Measurements from ENCODE around the gene COL1A1. TPM values are rescaled to one million over a fixed set of nuclear protein-coding genes. Genes with fewer than 3 reads are reported as not detected.

Gene COL1A1
- total and polyA plus RNA-seq, 2 of the 13 experiments (the other 11 are each of a cell fraction or from before 2014, with no cell fraction given): 0.05 TPM; not detected in 1

- ChIA-PET POLR2A (interaction anchor here (0.7 to 1.7 kb wide), 6 partner anchors 9 to 58 kb away, joined by 3 to 7 read pairs (median 4); partner anchors contain the start of gene SGCA), CTCF (ENCODE audit: low intra/inter-chr PET ratio, low total read pairs) (no interaction called here)
- Histone ChIP-seq H3K4me1 (ENCODE audit: insufficient read depth, low read length) (peaks cover 30% of the 10 kb centered on the region), H4K20me1 (ENCODE audit: insufficient read depth, low read length) (peaks cover 5% of the 10 kb centered on the region; the same call in 1 of the 2 replicates), H3K27me3 (ENCODE audit: control insufficient read depth in 1 of 2, insufficient read depth in 2 of 2, low read length in 2 of 2) (peaks cover 2 to 5% of the 10 kb centered on the region in 2 experiments; a peak in 2 of 5 replicates), H3K4me2 (ENCODE audit: low read depth, low read length) (peak overlapping the region; percentile 99), H2AFZ (ENCODE audit: low read length) (peak overlapping the region; percentile 49), H3K27ac (ENCODE audit: extremely low read length, insufficient read depth, low read length) (no peak overlapping the region), H3K36me3 (replicated peaks in 1 of 2; ENCODE audit: control insufficient read depth in 1 of 2, insufficient read depth in 2 of 2, low read length in 2 of 2) (no peaks in the 10 kb centered on the region), H3K79me2 (ENCODE audit: insufficient read depth, low read length) (peaks cover 17% of the 10 kb centered on the region), H3K9me3 (ENCODE audit: low read length) (no peaks in the 10 kb centered on the region), H3K9ac (ENCODE audit: insufficient read depth, low read depth, low read length) (peak overlapping the region; percentile 45), H3K4me3 (replicated peaks in 1 of 3; ENCODE audit: insufficient read depth in 1 of 3, low read depth in 2 of 3, low read length in 3 of 3) (peak overlapping the region; percentile 57 to 86 (median 84))
- WGBS (ENCODE audit: low lambda C conversion rate): under 1% methylated on average over 12 of the region's 12 CpGs
- no TSS peak for BruUV-seq (replicated peaks)
- ATAC-seq (peak; percentile 72), FAIRE-seq (peak; percentile 92), DNase-seq (ENCODE audit: low spot score) (peak; percentile 87)
- in situ Hi-C loops (cut with HindIII; ENCODE audit: extremely low pct_ligation_motif_present, low pct_unique_long_range_greater_than_20kb): no loop called here
- intact Hi-C loops (cut with micrococcal nuclease; ENCODE audit: unreplicated experiment): no loop called here
- peak; percentile 19; the same call in 1 of the 2 replicates for TF ChIP-seq TBX3 (IDR thresholded peaks at IDR 0.05; ENCODE audit: borderline replicate concordance)
- peak; percentile 80; the same call in 1 of the 2 replicates for TF ChIP-seq HBP1 (CRISPR knock-in tag; IDR thresholded peaks at IDR 0.05; ENCODE audit: low read depth)
- TF ChIP-seq ZNF337 (CRISPR knock-in tag; IDR thresholded peaks at IDR 0.05; ENCODE audit: borderline replicate concordance, low read depth): no peak
- TF ChIP-seq, protein P1, sequence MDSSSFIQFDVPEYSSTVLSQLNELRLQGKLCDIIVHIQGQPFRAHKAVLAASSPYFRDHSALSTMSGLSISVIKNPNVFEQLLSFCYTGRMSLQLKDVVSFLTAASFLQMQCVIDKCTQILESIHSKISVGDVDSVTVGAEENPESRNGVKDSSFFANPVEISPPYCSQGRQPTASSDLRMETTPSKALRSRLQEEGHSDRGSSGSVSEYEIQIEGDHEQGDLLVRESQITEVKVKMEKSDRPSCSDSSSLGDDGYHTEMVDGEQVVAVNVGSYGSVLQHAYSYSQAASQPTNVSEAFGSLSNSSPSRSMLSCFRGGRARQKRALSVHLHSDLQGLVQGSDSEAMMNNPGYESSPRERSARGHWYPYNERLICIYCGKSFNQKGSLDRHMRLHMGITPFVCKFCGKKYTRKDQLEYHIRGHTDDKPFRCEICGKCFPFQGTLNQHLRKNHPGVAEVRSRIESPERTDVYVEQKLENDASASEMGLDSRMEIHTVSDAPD (CRISPR knock-in tag; IDR thresholded peaks at IDR 0.05): no peak
- no peak for TF ChIP-seq ZNF549 (CRISPR knock-in tag; IDR thresholded peaks at IDR 0.05)
- TF ChIP-seq, protein P2, sequence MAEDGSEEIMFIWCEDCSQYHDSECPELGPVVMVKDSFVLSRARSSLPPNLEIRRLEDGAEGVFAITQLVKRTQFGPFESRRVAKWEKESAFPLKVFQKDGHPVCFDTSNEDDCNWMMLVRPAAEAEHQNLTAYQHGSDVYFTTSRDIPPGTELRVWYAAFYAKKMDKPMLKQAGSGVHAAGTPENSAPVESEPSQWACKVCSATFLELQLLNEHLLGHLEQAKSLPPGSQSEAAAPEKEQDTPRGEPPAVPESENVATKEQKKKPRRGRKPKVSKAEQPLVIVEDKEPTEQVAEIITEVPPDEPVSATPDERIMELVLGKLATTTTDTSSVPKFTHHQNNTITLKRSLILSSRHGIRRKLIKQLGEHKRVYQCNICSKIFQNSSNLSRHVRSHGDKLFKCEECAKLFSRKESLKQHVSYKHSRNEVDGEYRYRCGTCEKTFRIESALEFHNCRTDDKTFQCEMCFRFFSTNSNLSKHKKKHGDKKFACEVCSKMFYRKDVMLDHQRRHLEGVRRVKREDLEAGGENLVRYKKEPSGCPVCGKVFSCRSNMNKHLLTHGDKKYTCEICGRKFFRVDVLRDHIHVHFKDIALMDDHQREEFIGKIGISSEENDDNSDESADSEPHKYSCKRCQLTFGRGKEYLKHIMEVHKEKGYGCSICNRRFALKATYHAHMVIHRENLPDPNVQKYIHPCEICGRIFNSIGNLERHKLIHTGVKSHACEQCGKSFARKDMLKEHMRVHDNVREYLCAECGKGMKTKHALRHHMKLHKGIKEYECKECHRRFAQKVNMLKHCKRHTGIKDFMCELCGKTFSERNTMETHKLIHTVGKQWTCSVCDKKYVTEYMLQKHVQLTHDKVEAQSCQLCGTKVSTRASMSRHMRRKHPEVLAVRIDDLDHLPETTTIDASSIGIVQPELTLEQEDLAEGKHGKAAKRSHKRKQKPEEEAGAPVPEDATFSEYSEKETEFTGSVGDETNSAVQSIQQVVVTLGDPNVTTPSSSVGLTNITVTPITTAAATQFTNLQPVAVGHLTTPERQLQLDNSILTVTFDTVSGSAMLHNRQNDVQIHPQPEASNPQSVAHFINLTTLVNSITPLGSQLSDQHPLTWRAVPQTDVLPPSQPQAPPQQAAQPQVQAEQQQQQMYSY (CRISPR knock-in tag; IDR thresholded peaks at IDR 0.05): no peak
- TF ChIP-seq JUN (CRISPR knock-in tag; IDR thresholded peaks at IDR 0.05): no peak
- no peak for TF ChIP-seq MIER2 (CRISPR knock-in tag; IDR thresholded peaks at IDR 0.05)
- TF ChIP-seq ZNF33A (CRISPR knock-in tag; IDR thresholded peaks at IDR 0.05; ENCODE audit: borderline replicate concordance): no peak
- no peak for TF ChIP-seq ZBTB39 (CRISPR knock-in tag; IDR thresholded peaks at IDR 0.05)
- TF ChIP-seq ZNF430 (CRISPR knock-in tag; IDR thresholded peaks at IDR 0.05): peak; percentile 63; the same call in 1 of the 2 replicates
- peak; percentile 81 for TF ChIP-seq ZNF605 (CRISPR knock-in tag; IDR thresholded peaks at IDR 0.05)
- TF ChIP-seq ELF3 (CRISPR knock-in tag; IDR thresholded peaks at IDR 0.05): peak; percentile 96
Measured at GRCh38 chr17:50151937-50152547, 49.4 kb downstream of the COL1A1 start.
